HTERT RPE-1 (cell line): ENCODE measurements around the gene CCDC170.

ENCODE experiments used
- in situ Hi-C: fragments of 300-500 bp; cut with MboI; formaldehyde crosslinking; loops from 4 replicates; pipeline ENCODE4 v1.14.3; 2020; ENCODE audit warnings: low sequenced_read_pairs

CCDC170 gene

DNA sequence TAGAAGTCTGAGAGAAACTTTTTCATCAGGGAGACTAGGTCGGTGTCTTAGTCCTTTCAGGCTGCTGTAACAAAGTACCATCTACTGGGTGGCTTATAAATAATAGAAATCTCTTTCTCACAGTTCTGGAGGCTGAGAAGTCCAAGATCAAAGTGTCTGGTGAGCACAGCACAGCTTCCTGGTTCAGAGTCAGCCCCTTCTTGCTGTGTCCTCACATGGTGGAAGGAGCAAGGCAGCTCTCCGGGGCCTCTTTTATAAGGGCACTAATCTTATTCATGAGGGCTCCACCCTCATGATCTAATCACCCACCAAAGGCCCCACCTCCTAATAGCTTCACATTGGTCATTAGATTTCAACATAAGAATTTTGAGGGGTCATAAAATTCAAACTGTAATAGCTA is 122.8 kb downstream of the CCDC170 start:
- in situ Hi-C loops, result no loop called here

GRCh38 chr6:151617539-151617938 is 123.7 kb downstream of the CCDC170 start:
- in situ Hi-C loops, result no loop called here

DNA sequence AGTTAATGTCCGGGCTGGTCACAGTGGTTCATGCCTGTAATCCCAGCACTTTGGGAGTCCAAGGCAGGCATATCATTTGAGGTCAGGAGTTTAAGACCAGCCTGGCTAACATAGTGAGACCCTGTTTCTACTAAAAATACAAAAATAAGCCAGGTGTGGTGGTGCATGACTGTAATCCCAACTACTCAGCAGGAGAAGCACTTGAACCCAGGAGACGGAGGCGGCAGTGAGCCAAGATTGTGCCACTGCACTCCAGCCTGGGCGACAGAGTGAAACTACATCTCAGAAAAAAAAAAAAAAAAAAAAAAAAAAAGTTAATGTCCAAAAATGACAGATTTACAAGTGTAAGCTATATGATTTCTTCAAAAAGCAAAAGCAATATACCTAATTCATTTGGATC is 124.9 kb downstream of the CCDC170 start:
- in situ Hi-C loops, result no loop called here

- in situ Hi-C loops, result no loop called here
These were observed 126.4 kb downstream of the CCDC170 start for GRCh38 chr6:151620179-151620578.

DNA sequence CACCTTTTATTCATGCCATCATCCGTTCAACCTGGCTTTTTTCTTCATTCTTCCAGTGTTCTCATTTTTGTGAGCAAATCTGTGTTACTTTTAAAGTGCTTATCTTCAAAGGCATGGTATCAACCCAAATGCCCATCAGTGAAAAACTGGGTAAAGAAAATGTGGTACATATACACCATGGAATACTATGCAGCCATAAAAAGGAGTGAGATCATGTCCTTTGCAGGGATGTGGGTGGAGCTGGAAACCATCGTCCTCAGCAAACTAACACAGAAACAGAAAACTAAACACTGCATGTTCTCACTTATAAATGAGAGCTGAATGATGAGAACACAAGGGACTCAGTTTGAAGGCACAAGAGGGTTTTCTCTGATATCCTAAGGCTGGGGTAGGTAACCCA is 130.3 kb downstream of the CCDC170 start:
- in situ Hi-C loops, result no loop called here

- in situ Hi-C loops, result no loop called here
These were observed 130.7 kb downstream of the CCDC170 start for GRCh38 chr6:151624481-151624880.

GRCh38 chr6:151624900-151625536 is 131.2 kb downstream of the CCDC170 start:
- in situ Hi-C loops, result no loop called here

DNA sequence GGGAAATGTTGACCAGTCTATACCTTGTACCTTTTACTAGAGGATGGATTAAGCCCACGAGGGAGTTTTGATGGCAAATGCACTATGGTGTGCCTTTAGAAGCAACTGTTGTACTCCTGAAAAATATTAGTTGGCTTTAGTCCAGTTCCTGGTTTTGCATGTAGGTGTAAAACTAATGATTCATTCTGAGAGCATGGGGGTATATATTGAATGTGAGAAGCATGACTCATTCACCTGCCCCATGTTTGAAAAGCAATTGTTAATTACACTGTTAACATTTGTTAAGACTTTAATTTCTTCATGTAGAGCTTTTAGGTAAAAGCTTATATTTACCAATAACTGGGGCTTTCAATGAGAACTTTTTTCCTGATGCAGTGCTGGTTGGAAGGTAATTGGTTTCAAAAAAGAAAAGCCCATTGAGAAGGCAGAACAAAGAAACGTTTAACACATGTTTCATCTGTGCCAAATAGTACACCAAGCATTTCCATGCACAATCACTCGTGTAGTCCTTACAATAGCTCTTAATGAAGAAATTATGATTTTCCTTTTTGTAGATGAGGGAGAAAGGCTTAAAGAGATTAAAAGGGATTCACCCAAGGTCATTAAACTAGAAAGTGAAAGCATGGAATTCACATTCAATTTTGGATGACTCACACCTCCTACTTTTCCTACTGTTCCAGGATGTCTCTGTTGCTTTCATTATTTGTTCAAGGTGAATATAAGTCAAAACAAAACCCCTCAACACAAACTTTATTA is 134.1 kb downstream of the CCDC170 start:
- in situ Hi-C loops, result no loop called here

DNA sequence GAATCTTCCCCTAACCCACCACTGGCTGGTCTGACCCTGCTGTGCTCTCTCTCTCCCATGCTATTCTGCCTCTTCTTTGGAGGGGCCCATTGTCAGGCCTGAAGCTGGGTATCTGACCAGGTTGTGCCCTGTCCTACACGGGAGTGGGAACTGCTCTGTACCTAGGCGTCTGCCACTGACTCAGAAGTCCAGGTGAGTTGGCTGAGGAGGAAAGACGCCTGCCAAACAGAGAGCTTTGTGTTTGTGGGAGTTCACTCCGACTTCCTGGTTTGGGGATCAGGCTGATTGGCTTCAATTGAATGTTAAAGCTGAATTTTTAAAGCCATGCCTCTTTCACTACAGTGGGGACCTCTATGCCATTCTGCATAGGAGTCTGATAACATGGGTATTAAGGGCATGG is 136.0 kb downstream of the CCDC170 start:
- in situ Hi-C loops, result no loop called here

GRCh38 chr6:151630387-151630786 is 136.6 kb downstream of the CCDC170 start:
- in situ Hi-C loops, result no loop called here

DNA sequence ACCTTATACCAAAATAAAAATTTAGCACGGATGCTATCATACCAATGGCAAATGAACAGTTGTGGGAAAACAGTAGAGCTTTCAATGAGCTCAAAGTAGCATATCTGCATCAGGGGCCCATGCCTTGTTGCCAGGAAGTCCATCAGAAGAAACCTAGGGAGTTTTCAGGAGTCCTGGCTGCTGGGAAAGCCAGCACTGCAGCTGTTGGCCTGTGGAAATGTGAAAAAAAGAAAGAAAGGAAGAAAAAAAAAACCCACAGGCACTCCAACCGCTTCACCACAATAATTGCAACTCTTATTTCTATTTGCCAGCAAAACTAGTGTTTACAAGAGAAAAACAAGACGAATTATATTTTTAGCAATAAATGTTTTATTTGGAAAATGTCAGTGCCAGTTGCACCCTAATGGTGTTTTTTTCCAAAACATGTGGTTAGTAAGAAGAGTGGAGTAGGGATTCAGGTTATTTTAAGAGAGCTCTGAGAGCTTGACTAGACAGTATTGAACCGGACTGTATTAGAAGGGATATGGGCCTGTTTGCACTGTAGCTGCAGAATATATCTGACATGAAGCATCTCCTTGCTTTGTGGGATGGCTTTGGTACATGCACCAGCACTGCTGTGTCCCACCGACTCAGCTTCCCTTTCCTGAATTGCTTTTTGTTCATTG is 137.3 kb downstream of the CCDC170 start:
- in situ Hi-C loops, result no loop called here

- in situ Hi-C loops, result no loop called here
These were observed 138.7 kb downstream of the CCDC170 start for GRCh38 chr6:151632415-151632987.

- in situ Hi-C loops, result no loop called here
These were observed 139.9 kb downstream of the CCDC170 start for GRCh38 chr6:151633526-151634335.

DNA sequence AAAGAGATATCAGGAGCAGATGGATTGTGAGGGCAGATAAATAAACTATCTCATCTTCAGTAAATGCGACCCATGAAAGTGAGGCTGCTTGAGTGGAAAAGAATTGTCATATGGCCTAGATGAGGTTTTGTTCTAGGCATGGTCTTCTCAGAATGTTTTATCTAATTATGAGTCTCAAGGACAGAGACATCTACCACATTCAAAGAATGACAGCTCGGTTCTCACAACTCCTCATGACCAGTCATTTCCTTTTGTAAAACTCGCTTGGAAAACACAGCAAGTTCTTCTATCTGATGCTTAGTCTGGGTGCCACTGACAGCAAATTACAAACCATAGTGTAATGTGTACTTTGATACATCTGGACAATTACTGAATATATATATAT is 140.5 kb downstream of the CCDC170 start:
- in situ Hi-C loops, result no loop called here

DNA sequence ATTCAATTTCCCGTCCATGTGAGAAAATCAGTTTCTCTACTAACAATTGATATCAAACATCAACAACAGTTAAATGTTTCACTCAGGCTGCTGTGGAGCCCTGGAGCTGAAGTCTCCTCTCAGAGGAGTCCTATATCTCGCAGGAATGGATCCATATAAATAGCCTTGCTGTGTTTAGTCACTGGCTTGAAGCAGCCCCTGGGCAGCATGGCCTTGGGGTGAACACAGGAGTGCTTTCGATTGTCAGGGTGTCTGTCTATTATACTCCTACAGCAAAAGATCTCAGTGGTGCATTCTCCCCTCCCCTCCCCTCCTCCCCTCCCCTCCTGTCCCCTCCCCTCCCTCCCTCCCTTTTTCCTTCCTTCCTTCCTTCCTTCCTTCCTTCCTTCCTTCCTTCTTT is 141.9 kb downstream of the CCDC170 start:
- in situ Hi-C loops, result no loop called here

GRCh38 chr6:151637814-151638213 is 144.0 kb downstream of the CCDC170 start:
- in situ Hi-C loops, result no loop called here

DNA sequence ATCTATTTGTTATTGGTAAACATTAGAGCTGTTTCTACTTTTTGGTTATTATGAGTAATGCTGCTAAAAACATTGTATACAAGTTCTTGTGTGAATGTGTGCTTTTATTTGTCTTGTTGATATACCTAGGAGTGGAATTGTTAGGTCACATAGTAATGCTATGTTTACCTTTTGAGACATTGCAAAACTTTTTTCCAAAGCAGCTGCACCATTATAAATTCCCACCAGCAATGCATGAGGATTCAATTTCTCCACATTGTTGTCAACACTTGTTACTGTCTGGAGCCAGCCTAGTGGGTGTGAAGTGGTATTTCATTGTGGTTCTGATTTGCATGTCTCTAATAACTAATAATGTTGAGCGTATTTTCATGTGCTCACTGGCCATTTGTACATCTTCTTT is 145.9 kb downstream of the CCDC170 start:
- in situ Hi-C loops, result no loop called here

- in situ Hi-C loops, result no loop called here
These were observed 147.2 kb downstream of the CCDC170 start for GRCh38 chr6:151641028-151641427.

GRCh38 chr6:151647976-151648639 is 154.3 kb downstream of the CCDC170 start:
- in situ Hi-C loops, result no loop called here

DNA sequence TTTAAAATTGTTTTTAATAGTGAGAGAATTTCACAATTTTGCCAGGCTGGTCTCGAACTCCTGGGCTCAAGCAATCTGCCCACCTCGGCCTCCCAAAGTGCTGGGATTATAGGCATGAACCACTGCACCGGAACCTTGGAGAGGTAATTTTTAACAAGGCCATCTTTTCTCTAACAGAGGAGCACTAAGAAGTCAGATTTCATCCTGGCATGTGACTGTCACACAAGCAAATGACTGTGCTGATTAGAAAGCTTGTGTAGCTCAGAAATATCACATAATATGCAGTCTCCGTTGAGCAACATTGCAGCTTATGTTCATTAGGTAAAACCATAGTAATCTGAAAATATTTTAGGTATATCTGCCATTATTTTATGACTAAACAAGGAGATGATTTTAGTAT is 156.0 kb downstream of the CCDC170 start:
- in situ Hi-C loops, result no loop called here
